Ramos (cell line): ENCODE measurements around the gene UBE2A.

Source experiments
- in situ Hi-C: fragments of 300-500 bp; cut with MboI; formaldehyde crosslinking; loops from one replicate; pipeline ENCODE4 v1.14.3; 2022; ENCODE audit warnings: low sequenced_read_pairs; ENCODE audit not compliant: unreplicated experiment

The UBE2A gene

DNA sequence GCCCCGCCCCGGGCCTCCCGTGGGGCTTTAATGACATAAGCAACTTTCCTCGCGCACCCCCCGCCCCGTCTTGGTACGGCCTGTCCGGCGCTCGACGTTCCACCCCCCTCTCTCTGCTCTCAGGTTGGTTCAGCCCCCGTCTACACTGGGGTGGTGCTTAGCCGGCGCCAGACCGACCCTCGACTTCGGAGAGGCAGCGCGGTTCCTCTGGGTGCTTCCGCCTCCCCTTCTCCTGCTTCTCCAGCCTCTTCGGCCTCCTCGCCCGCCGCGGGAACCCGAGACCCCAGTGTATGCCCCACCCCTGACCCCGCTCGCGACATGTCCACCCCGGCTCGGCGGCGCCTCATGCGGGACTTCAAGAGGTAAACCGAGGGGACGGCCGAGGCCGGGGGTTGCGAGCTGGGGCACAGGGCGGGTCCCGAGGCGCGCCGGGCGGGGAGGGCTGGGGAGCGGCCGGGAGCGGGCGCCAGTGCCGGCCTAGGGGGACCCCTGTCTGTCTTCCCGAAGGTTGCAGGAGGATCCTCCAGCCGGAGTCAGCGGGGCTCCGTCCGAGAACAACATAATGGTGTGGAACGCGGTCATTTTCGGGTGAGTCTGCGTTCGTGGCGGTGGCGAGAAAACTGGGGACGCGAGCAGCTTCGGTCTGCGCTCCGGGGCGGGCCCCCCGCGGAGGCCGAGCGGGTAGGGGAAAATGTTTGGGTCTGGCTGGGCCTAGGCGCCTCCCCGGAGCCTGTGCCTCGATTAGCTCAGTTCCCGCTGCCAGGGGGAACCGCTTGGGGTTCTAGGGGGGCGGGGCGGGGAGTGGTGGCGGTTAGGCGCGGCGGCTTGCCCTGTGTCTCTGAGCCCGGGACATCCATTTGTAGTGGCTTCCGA lies at the start of gene UBE2A:
UBE2A (plus strand) TSS at position 170 of the 873 bp plus-strand sequence; CDS start at position 319, 149 bp downstream.
- in situ Hi-C loops = no loop called here

DNA sequence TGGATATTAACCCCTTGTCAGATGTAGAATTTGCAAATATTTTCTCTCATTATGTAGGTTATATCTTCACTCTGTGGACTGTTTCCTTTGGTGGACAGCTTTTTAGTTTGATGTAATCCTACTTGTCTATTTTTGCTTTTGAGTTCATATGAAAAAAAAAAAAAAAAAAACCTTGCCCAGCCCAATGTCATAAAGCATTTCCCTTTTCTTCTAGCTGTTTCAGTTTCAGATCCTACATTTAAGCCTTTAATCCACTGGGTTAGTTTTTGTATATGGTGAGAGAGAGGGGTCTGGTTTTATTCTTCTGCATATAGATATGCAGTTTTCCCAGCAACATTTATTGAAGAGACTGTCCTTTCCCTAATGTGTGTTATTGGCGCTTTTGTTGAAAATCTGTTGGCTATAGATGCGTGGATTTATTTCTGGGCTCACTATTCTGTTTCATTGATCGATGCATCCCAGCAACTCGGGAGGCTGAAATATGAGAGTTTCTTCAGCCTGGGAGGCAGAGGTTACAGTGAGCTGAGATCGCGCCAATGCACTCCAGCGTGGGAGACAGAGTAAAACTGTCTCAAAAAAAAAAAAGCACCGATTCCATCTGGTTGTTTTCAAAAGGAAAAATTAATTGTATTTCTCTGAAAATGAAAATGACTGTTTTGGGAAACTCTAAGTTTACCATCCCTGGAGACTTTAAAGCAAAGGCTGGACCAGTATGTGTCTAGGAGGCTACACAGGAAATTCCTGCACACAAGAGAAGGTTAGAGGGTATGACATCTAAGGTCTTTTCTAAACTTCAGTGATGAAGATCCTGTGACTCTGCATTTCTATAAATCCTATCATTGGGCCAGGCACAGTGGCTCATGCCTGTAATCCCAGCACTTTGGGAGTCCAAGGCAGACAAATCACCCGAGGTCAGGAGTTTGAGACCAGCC lies 44.8 kb upstream of the UBE2A start:
- in situ Hi-C loops = no loop called here

DNA sequence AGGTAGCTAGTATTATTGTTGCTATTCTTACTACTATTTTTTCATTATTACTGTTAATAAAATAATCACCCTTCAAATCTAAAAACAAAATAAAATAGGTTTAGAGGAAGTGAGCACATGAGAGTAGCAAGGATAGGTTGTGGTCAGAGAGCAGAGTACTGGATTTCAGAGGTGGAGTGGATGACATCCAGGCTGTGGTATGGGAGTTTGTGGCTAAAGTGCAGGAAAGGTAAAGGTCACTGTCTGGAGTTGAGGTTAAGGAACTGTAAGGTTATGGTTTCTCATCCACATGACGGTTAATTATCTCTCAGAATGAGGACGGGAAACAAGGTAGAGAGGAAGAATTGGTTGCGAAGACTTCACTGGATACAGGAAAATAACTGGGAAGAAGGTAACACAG lies 36.9 kb upstream of the UBE2A start:
- in situ Hi-C loops = no loop called here

DNA sequence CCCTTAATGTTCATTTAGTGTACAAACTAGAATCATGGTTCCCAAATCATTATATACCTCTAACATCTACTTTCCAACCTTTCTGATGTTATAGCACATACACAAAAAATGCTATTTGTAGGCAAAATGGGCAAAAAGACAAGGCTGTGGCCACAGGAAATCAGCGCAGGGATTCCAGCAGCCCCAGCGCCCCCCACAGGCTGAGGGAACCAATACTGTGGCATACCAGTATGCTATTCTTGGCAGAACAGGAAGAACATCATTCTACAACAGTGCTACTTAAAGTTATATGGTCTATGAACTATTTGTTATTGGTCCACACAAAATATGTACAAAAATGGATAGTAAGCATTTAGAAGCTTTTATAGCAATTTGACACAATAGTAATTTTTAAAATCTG lies 34.5 kb upstream of the UBE2A start:
- in situ Hi-C loops = no loop called here

DNA sequence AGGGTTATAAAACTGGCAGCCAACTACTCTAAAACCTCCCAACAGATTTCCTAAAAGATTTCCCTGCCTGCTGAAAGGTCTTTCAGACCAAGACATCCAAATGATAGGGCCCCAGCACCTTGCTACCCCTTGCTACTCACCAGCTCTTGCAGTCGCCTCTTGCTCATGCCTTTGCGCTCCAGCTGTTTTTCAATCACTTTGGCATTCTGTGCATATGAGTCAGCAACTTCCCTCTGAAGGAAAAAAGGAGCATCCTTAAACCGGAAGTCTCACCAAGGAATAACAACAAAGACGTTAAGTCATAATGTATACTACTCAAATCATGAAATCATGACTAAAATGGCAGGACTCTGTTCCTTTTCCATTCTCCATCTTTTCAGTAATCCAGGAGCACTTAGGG lies 33.2 kb upstream of the UBE2A start:
- in situ Hi-C loops = no loop called here

DNA sequence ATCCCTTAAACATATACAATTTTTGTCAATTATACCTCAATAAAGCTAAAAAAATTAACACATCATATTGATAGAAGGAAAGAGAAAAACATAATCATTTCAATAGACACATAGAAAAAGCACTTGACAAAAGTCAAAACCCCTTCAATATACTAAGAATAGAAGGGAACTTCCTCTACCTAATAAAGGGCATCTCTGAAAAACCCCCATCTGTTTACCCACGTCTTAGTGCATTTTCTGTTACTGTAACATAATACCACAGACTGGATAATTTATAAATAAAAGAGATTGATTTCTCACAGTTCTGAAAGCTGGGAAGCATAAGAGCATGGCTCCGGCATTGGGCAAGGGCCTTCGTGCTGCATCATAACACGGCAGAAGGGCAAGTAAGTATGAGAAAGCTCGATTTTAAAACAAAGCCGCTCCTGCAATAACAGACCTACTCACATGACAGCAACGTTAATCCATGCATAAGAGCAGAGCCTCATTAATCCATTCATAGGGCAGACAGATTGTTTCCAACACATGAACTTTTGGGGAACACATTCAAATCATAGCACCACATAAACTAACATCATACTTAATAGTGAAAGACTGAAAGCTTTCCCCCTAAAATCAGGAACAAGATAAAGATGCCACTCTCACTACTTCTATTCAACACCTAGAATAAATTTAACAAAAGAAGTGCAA lies 24.9 kb upstream of the UBE2A start:
- in situ Hi-C loops = no loop called here

DNA sequence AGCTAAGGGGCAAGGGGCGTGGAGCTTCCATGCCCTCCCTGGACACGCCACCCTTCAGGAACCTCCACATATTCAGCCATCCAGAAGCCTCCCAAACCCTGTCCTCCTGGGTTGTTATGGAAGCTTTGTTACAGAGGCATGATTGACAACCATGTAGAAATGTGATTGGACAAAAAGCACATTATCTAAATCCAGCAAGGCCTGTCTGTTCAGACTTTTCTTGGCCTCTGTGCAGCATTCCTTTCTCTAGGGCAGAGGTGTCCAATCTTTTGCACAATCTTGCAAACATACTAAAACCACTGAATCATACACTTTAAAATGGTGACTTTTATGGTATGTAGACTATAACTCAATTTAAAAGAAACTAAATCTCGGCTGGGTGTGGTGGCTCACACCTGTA lies 21.9 kb upstream of the UBE2A start:
- in situ Hi-C loops = no loop called here

DNA sequence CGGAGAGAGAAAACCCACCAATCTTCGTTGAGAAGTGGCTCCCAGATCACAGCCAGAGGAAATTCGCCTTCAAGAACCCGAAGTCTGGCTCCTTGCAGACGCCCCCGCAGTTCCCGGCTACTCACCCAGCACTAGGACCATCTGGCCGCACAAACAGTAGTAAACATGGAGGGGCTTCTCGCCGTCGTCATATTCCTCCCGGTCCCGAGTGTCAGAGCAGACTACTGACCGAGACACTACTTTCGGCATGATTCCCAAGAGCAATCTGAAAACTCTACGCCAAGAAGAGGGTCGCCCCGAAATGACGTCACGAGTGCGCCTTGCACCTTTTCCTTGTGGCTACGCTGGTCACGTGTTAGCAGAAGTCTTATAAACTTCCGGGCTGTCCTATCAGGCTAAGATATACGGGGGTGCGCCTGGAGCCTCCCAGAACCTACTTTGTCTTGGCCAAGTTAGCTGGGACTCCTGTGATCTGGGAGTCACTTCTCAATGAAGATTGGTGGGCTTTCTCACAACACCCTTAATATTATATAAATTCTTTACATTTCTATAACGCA lies 9.2 kb upstream of the UBE2A start, which contains the start of gene STEEP1:
STEEP1 (minus strand) TSS at position 303 of the 557 bp plus-strand sequence; CDS start at position 249, 54 bp downstream.
- in situ Hi-C loops = no loop called here

DNA sequence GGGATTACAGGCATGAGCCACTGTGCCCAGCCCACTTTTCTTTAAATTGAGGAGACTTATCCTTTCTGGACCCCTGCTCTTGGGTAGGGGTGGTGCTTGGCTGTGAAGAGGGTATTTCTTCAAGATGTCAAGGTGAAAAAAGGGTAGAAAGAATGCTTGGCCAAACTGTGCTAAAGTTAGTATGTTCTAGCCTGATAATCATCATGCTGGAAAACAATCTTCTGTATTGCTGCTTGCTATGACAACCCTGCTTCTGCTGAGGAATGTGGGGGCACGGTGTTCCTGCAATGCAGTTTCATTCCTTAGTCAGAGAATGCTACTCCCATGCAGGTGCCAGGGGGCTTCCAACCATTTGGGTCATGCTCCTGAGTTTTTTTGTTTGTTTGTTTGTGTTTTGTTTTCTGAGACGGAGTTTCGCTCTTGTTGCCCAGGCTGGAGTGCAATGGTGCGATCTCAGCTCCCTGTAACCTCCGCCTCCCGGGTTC lies 4.0 kb upstream of the UBE2A start:
- in situ Hi-C loops = no loop called here

DNA sequence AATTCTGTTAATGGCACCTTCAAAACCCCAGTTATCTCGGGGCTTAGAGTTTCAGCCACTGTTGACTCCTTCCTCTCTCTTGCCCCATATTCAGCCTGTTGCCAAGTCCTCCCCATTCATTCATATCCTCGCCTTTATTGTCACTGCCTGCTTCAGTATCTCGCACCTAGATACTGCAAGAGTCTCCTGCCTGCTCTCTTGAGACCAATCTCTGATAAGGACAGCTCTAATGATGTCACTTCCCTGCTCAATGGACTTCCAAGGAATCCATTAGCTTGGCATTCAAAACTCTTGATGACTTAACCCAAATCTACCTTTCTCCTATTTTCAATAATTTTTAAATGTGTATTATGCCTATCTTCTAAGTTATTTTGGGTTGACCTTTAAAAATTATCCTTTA lies 1.1 kb upstream of the UBE2A start:
- in situ Hi-C loops = no loop called here

DNA sequence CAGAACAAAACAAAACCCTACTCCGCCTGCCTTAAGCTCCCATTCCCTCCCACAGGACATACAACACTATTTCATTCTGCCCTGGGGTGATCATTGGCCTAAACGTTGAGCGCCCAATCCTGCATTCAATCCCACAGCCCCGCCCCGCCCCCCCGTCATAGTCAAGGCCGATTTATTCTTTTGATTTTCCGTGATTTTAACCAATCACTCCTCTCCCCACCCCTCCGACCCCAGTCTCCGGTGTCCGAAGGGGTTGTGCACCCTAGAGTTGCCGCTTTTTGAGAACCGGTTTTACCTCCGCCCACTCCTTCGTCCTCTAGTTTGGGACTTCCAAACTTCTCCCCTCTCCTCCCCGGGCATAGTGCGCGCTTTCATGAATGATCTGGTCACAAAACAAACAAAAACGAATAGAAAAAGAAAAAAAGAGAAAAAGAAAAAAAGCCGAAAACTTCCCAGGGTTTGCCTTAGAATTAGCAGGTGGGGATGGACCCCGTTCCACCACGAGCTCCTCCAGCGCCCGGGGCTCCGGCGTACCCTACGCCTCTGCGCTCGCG lies 446 bp upstream of the UBE2A start:
- in situ Hi-C loops = no loop called here

DNA sequence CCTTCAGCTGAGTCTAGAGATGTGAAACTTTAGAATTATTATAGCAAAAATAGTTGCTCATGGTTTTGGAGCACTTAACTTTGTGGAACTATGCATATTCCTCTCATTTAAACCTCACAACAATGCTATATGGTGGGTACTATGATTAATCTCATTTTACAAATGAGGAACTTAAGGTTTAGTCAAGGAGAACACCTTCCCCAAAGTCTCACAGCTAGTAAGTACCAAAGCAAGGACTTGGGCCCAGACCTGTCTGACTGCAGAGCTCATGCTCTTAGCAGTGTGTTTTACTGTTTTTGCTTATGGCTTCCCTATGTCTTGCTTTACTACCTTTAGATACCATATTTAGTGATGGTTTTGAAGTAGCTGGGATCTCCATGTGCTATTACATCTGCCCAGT lies 5.1 kb downstream of the UBE2A start:
- in situ Hi-C loops = no loop called here

DNA sequence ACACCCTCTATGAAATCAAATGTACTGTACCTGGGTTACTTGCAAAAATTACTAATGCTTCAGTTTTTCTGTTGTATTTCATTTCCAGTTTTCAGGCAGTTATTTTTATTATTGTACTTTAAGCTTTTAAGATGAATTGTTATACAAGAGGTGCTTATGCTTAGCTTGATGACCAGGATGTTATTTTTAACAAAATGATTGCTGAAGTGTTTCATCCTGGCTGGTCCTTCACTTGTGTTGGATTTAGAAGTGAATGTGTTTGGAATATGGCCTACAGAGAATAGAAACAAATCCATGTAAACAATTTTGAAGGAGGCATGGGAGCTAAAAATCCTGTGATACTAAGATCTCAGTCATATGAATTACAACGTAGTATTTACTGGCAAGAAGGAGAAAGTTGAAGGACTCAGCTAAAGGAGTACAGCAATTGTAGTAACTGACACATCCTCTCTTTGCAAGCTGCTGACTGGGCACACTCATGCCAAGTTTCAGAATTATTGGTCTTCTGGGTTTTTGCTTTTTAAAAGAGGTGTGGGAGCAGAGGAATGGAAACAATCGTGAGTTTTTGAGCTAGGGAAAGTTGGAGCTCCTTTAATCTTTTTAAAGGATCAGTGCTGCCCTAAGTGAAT lies 9.2 kb downstream of the UBE2A start:
- in situ Hi-C loops = no loop called here

DNA sequence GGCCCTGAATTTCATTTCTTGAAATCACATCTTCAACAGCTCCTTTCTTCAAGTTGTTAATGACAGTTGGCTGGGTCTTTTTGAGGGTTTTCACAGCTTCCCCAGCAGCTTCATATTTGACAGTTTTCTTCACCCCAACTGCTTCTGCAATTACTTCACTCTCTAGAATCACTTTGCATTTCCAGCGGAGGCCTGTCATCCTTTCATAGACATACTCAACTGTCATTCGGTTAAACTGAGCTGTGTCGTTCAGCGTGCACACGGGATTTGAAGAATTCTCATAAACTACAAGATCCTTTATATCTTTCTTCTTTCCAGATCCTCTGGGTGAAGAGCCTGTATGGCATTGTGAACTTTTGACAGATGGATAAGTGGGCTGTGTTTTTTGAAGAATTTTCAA lies 15.4 kb downstream of the UBE2A start:
- in situ Hi-C loops = no loop called here

DNA sequence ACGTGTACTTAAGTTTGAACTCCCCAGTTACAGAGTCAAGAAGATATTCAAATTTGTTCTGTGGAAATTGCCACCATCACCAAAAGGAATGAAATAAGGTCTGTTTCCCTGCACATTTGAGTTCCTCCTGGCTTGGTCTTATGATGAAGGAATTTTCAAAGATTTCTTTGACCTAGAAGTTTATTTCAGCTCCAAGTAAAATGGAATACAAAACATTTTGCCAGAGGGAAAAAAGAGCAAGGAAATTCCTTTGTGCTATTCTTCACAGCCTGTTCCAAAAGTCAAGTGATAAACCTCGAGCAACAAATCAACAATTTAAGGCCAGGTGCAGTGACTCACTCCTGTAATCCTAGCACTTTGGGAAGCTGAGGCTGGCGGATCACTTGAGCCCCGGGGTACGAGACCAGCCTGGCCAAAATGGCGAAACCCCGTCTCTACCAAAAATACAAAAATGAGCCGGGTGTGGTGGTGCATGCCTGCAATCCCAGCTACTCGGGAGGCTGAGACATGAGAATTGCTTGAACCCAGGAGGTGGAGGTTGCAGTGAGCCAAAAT lies 28.4 kb downstream of the UBE2A start:
- in situ Hi-C loops = no loop called here

DNA sequence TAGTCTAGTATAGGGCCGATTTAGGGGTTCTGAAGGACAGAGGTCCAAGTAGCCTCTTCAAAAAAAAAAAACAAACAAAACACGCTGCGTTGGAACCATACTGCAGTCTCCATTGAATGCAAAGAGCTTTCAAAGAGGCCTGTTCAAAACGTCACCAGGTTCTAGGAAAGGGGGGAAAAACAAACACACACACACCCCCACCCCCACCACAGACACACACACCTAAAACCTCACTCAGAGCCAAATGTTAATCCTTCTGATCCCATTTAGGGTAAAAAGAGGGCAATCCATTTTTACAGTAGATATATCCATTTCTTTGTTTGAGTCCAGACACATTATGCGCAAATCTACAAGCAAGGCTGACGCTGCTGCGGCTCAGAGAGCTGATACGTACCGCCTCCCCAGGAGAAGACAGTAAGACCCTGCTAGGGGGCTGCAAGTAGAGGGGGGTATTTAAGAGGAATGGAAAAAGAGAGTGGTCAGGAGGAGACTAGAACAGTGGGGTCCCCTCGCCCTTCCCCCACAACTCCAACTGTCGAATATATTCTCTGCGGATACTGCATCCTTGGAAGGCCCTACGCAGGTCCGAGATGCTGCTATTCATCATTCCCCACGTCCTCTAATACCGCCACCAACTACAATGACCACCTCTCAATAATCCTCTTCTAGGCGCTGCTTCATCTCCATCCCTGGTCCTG lies 30.6 kb downstream of the UBE2A start:
- in situ Hi-C loops = no loop called here

DNA sequence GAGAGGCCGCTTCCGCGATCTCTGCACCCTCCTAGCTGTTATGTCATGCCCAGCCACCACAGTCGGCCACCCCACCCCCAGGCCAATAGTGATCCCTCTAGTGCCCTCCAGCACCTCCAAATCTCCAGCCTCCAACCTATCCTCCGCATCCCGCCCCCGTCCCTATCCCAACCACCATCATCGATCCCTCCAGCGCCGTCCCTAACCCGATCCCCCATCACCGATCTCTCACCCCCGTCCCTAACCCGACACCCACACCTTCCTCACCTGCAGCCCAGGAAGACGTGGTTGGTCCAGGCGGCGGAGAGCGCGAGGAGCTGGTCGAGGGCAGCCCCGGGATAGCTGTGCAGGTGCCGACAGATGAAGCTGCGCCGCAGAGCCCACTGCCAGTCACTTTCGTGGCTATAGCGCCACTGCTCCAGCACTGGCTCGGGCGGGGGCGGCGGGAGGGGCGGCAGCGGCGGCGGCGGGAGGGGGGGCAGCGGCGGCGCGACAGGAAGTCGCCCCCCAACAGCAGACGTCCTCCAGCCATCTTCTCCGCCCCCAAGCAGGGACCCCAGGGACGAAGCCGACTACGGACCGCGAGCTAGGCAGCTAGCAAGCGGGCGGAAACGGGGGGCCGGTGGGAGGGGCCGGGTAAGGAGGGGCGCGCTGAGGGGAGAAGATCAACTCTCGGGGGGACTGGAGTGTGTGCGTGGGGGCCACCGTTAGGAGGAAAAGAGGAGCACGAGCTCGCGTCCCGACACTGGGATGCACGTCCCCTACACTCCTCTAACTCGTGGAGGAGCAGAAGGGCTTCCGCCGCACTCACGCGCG lies 31.3 kb downstream of the UBE2A start:
- in situ Hi-C loops = no loop called here
